Fibroblast of skin of back (primary cell): ENCODE measurements around the gene PPFIA4.

Experiments
- DNase-seq: peaks from one replicate; pipeline ENCODE4 v3.0.0-alpha.2; 2013

The PPFIA4 gene

GRCh38 chr1:203060115-203060514 is 33.8 kb downstream of the PPFIA4 start:
- DNase-seq: no peak

GRCh38 chr1:203063287-203063686 is 37.0 kb downstream of the PPFIA4 start:
- DNase-seq: no peak

- no peak for DNase-seq
These were observed 38.9 kb downstream of the PPFIA4 start for GRCh38 chr1:203065191-203065590.

- DNase-seq: no peak
These were observed 39.7 kb downstream of the PPFIA4 start for GRCh38 chr1:203065986-203066385.

- DNase-seq: no peak
These were observed 40.7 kb downstream of the PPFIA4 start for GRCh38 chr1:203066965-203067364.

- DNase-seq: no peak
These were observed 42.9 kb downstream of the PPFIA4 start for GRCh38 chr1:203069030-203069747.

- DNase-seq: no peak
These were observed 45.8 kb downstream of the PPFIA4 start for GRCh38 chr1:203072002-203072602.

GRCh38 chr1:203072911-203073310 is 46.6 kb downstream of the PPFIA4 start:
- peak; percentile 25 for DNase-seq

GRCh38 chr1:203073469-203073868 is 47.2 kb downstream of the PPFIA4 start:
- no peak for DNase-seq

GRCh38 chr1:203074610-203075009 is 48.3 kb downstream of the PPFIA4 start:
- no peak for DNase-seq

GRCh38 chr1:203075236-203076030 is 49.1 kb downstream of the PPFIA4 start:
- DNase-seq: no peak

GRCh38 chr1:203076031-203076511 is 49.8 kb downstream of the PPFIA4 start:
- no peak for DNase-seq

- no peak for DNase-seq
These were observed 51.1 kb downstream of the PPFIA4 start for GRCh38 chr1:203077367-203077766.

GRCh38 chr1:203077956-203078355 is 51.7 kb downstream of the PPFIA4 start:
- no peak for DNase-seq

- no peak for DNase-seq
These were observed 52.2 kb downstream of the PPFIA4 start for GRCh38 chr1:203078478-203078877.

- DNase-seq: no peak
These were observed 54.2 kb downstream of the PPFIA4 start for GRCh38 chr1:203080456-203080855.

GRCh38 chr1:203081465-203082230 is 55.4 kb downstream of the PPFIA4 start:
- no peak for DNase-seq

GRCh38 chr1:203082231-203082505 is 55.9 kb downstream of the PPFIA4 start:
- DNase-seq: no peak

- DNase-seq: no peak
These were observed 56.5 kb downstream of the PPFIA4 start for GRCh38 chr1:203082571-203083462.

GRCh38 chr1:203083463-203083921 is 57.2 kb downstream of the PPFIA4 start:
- DNase-seq: no peak
